A673 (cell line): ENCODE measurements around the gene UBE3B. TPM values are rescaled to one million over a fixed set of nuclear protein-coding genes. Genes with fewer than 3 reads are reported as not detected.

Experiments used
- BruUV-seq: library from RNA; stranded (reverse); fragments of 400-500 nt; replicated peaks from 2 replicates; lab custom pipeline; 2021; lab: Mats Ljungman, UMichigan
- CTCF ChIA-PET: fragments of 300-600 bp; sonication (Branson Sonifier 250); formaldehyde crosslinking; loops from one replicate; lab custom pipeline; 2022; ENCODE audit warnings: antibody characterized with exemption; lab: Charles Lee
- POLR2A ChIA-PET: fragments of 300-600 bp; sonication (Branson Sonifier 250); formaldehyde crosslinking; loops from one replicate; lab custom pipeline; 2022; ENCODE audit warnings: antibody characterized with exemption; ENCODE audit not compliant: low non-redundant PET; lab: Charles Lee
- DNase-seq: peaks from one replicate; pipeline ENCODE4 v3.0.0-alpha.2; 2015; ENCODE audit warnings: low spot score
- H3K27ac ChIP-seq: fragments of 200-600 bp; sonication (generic); 2 replicates; pipeline ENCODE4 v1.5.1; 2016; ENCODE audit warnings: mixed run types, low read depth, mild to moderate bottlenecking, mixed read lengths, antibody characterized with exemption, low read length; ENCODE audit not compliant: poor library complexity, severe bottlenecking
- H3K27me3 ChIP-seq: fragments of 200-600 bp; sonication (generic); replicated peaks from 2 replicates; pipeline ENCODE4 v1.6.1; 2017; ENCODE audit warnings: mixed run types, low read depth, mild to moderate bottlenecking, mixed read lengths, antibody characterized with exemption, low read length; ENCODE audit not compliant: insufficient read depth, poor library complexity
- H3K36me3 ChIP-seq: fragments of 200-600 bp; sonication (generic); 2 replicates; pipeline ENCODE4 v1.6.1; 2016; ENCODE audit warnings: mixed run types, mild to moderate bottlenecking, mixed read lengths, antibody characterized with exemption, low read length; ENCODE audit not compliant: insufficient read depth, poor library complexity, severe bottlenecking
- H3K4me1 ChIP-seq: fragments of 200-600 bp; sonication (generic); 2 replicates; pipeline ENCODE4 v1.6.1; 2017; ENCODE audit warnings: mixed run types, mild to moderate bottlenecking, mixed read lengths, antibody characterized with exemption, low read length; ENCODE audit not compliant: insufficient read depth, poor library complexity, severe bottlenecking
- H3K4me3 ChIP-seq: fragments of 200-600 bp; sonication (generic); 2 replicates; pipeline ENCODE4 v1.5.1; 2016; ENCODE audit warnings: low read depth, mixed run types, mild to moderate bottlenecking, mixed read lengths, low read length; ENCODE audit not compliant: poor library complexity, severe bottlenecking
- H3K9me3 ChIP-seq: fragments of 200-600 bp; sonication (generic); 2 replicates; pipeline ENCODE4 v1.6.1; 2016; ENCODE audit warnings: mixed run types, low read depth, mild to moderate bottlenecking, mixed read lengths, antibody characterized with exemption, low read length; ENCODE audit not compliant: poor library complexity, severe bottlenecking
- EZH2 ChIP-seq: fragments of 200-600 bp; sonication (generic); IDR thresholded peaks from 2 replicates; pipeline ENCODE4 v1.6.1; 2017; ENCODE audit warnings: borderline replicate concordance, low read depth, mild to moderate bottlenecking, mixed read lengths, antibody characterized with exemption, low read length; ENCODE audit not compliant: poor library complexity, severe bottlenecking
- intact Hi-C: fragments of 100-400 bp; cut with micrococcal nuclease; formaldehyde crosslinking; loops from one replicate; pipeline ENCODE4 v1.10.0; 2022; ENCODE audit not compliant: unreplicated experiment
- total RNA-seq: library from RNA; stranded (reverse); gene quantifications from 2 replicates; pipeline ENCODE4 v1.2.3, GENCODE V29; 2021
- TF ChIP-seq, protein P1 (sequence below): fragments of 300-800, 200-600 bp; sonication (generic); conservative IDR thresholded peaks from 2 replicates; pipeline ENCODE4 v1.5.1; 2017; ENCODE audit warnings: low read depth, mild to moderate bottlenecking, antibody characterized with exemption, low read length, moderate library complexity, mixed read lengths

Gene UBE3B
- total RNA-seq, 1 experiment from 2014 or later: 29.2 TPM

- Histone ChIP-seq H3K4me1 (no peaks in the 10 kb centered on the region), H3K4me3 (no peak overlapping the region), H3K27me3 (no peaks in the 10 kb centered on the region), H3K36me3 (no peaks in the 10 kb centered on the region), H3K27ac (no peak overlapping the region), H3K9me3 (no peaks in the 10 kb centered on the region)
- POLR2A ChIA-PET: no interaction called here
- no peak for DNase-seq
- no TSS peak for BruUV-seq
- CTCF ChIA-PET: no interaction called here
- intact Hi-C loops: no loop called here
- TF ChIP-seq, protein P1, sequence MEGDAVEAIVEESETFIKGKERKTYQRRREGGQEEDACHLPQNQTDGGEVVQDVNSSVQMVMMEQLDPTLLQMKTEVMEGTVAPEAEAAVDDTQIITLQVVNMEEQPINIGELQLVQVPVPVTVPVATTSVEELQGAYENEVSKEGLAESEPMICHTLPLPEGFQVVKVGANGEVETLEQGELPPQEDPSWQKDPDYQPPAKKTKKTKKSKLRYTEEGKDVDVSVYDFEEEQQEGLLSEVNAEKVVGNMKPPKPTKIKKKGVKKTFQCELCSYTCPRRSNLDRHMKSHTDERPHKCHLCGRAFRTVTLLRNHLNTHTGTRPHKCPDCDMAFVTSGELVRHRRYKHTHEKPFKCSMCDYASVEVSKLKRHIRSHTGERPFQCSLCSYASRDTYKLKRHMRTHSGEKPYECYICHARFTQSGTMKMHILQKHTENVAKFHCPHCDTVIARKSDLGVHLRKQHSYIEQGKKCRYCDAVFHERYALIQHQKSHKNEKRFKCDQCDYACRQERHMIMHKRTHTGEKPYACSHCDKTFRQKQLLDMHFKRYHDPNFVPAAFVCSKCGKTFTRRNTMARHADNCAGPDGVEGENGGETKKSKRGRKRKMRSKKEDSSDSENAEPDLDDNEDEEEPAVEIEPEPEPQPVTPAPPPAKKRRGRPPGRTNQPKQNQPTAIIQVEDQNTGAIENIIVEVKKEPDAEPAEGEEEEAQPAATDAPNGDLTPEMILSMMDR: no peak
- TF ChIP-seq EZH2: no peak
Observed at GRCh38 chr12:109540526-109541412, 63.3 kb downstream of the UBE3B start.

GRCh38 chr12:109541413-109541726, 63.9 kb downstream of the UBE3B start:
- POLR2A ChIA-PET: no interaction called here
- Histone ChIP-seq H3K4me1 (no peaks in the 10 kb centered on the region), H3K36me3 (no peaks in the 10 kb centered on the region), H3K27ac (no peak overlapping the region), H3K9me3 (no peaks in the 10 kb centered on the region), H3K4me3 (no peak overlapping the region), H3K27me3 (no peaks in the 10 kb centered on the region)
- CTCF ChIA-PET: no interaction called here
- DNase-seq: no peak
- BruUV-seq: no TSS peak
- intact Hi-C loops: no loop called here
- TF ChIP-seq, protein P1: no peak
- no peak for TF ChIP-seq EZH2

DNA sequence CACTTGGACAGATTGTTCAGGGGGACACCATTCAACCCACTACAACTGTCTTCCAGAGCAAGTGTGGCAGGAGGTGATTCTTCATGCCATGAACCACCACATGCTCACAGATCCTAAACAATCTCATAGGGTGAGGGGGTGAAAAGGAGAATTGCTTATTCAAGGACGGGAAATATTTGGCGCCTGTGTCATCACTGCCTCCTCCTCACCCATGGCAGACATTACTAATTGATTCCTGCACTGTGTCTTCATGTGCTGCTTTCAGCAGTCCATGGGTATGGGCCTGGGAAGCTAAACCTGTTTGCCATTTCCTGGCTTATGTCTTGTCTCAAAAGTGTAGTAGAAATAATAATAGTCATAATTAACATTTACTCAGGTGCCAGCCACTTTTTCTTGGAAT, 64.6 kb downstream of the UBE3B start:
- H3K36me3 ChIP-seq: no peaks in the 10 kb centered on the region
- H3K27ac ChIP-seq: no peak overlapping the region
- no peaks in the 10 kb centered on the region for H3K27me3 ChIP-seq
- TF ChIP-seq, protein P1: no peak
- TF ChIP-seq EZH2: no peak
- H3K4me3 ChIP-seq: no peak overlapping the region
- POLR2A ChIA-PET: no interaction called here
- no peaks in the 10 kb centered on the region for H3K4me1 ChIP-seq
- DNase-seq: peak; percentile 24
- H3K9me3 ChIP-seq: no peaks in the 10 kb centered on the region
- no TSS peak for BruUV-seq
- CTCF ChIA-PET: no interaction called here
- intact Hi-C loops: no loop called here
